Forelimb muscle (tissue), 1 donor: ENCODE measurements around the gene TSHZ3. TPM values are rescaled to one million over a fixed set of nuclear protein-coding genes. Genes with fewer than 3 reads are reported as not detected.

Source experiments
- DNase-seq: peaks from one replicate; pipeline ENCODE4 v3.0.0-alpha.2; 2013; ENCODE audit warnings: low read depth
- polyA plus RNA-seq: library from polyadenylated mRNA; unstranded; fragments of 120-200 nt; gene quantifications from one replicate; pipeline ENCODE4 v1.2.1, GENCODE V29; 2013; ENCODE audit not compliant: insufficient read length

Gene TSHZ3
- polyA plus RNA-seq: 15.2 TPM

GRCh38 chr19:31349160-31349881 lies at the start of gene TSHZ3:
TSS of gene TSHZ3 (minus strand) at chr19:31349436. CDS start at chr19:31349219, 217 bp downstream.
- DNase-seq: peak; percentile 69

- DNase-seq: no peak
Measured at GRCh38 chr19:31397308-31397707, 48.1 kb upstream of the TSHZ3 start.

- DNase-seq: no peak
Measured at GRCh38 chr19:31392464-31392863, 43.2 kb upstream of the TSHZ3 start.

GRCh38 chr19:31391518-31391917 lies 42.3 kb upstream of the TSHZ3 start:
- DNase-seq: no peak

- DNase-seq: no peak
Measured at GRCh38 chr19:31390711-31391110, 41.5 kb upstream of the TSHZ3 start.

- no peak for DNase-seq
Measured at GRCh38 chr19:31389874-31390273, 40.6 kb upstream of the TSHZ3 start.

GRCh38 chr19:31387717-31388301 lies 38.6 kb upstream of the TSHZ3 start:
- DNase-seq: no peak

- DNase-seq: no peak
Measured at GRCh38 chr19:31386806-31387205, 37.6 kb upstream of the TSHZ3 start.

GRCh38 chr19:31385744-31386143 lies 36.5 kb upstream of the TSHZ3 start:
- DNase-seq: no peak

GRCh38 chr19:31383553-31383952 lies 34.3 kb upstream of the TSHZ3 start:
- no peak for DNase-seq

- no peak for DNase-seq
Measured at GRCh38 chr19:31380854-31381253, 31.6 kb upstream of the TSHZ3 start.

- no peak for DNase-seq
Measured at GRCh38 chr19:31378404-31378803, 29.2 kb upstream of the TSHZ3 start.

GRCh38 chr19:31377736-31378135 lies 28.5 kb upstream of the TSHZ3 start:
- no peak for DNase-seq

- DNase-seq: no peak
Measured at GRCh38 chr19:31372246-31372781, 23.1 kb upstream of the TSHZ3 start.

- DNase-seq: no peak
Measured at GRCh38 chr19:31370216-31370615, 21.0 kb upstream of the TSHZ3 start.

- no peak for DNase-seq
Measured at GRCh38 chr19:31364963-31365362, 15.7 kb upstream of the TSHZ3 start.

- no peak for DNase-seq
Measured at GRCh38 chr19:31361728-31362127, 12.5 kb upstream of the TSHZ3 start.

- no peak for DNase-seq
Measured at GRCh38 chr19:31357315-31357673, 8.1 kb upstream of the TSHZ3 start.

- no peak for DNase-seq
Measured at GRCh38 chr19:31356587-31357314, 7.5 kb upstream of the TSHZ3 start.

- no peak for DNase-seq
Measured at GRCh38 chr19:31355665-31356289, 6.5 kb upstream of the TSHZ3 start.

- DNase-seq: no peak
Measured at GRCh38 chr19:31354799-31355664, 5.8 kb upstream of the TSHZ3 start.
